ENCODE data around the gene MALT1.

DNA sequence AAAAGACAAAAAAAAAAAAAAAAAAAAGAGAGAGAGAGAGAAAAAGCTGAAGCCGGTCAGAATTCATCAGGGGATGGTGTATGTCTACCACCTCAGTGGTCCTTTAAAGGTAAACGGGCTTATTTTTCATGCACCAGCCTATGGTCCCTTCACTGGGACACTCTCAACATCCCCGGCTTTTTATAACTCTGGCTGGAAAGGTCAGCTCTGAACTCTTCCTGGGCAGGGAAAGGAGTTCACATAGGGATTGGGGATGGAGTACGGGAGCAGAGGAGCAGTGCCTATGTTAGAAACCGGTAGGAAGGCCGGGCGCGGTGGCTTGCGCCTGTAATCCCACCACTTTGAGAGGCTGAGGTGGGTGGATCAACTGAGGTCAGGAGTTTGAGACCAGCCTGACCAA, 10.3 kb upstream of the MALT1 start:
- TF ChIP-seq TAF1 (IDR thresholded peaks at IDR 0.05; ENCODE audit: borderline replicate concordance, insufficient read depth, low read length), result no peak
- no peak for TF ChIP-seq SIN3A (IDR thresholded peaks at IDR 0.05; ENCODE audit: borderline replicate concordance, insufficient read depth, low read length)
- TF ChIP-seq POLR2AphosphoS5 (IDR thresholded peaks at IDR 0.05; ENCODE audit: low read depth, low read length), result no peak
- TF ChIP-seq, protein P1, sequence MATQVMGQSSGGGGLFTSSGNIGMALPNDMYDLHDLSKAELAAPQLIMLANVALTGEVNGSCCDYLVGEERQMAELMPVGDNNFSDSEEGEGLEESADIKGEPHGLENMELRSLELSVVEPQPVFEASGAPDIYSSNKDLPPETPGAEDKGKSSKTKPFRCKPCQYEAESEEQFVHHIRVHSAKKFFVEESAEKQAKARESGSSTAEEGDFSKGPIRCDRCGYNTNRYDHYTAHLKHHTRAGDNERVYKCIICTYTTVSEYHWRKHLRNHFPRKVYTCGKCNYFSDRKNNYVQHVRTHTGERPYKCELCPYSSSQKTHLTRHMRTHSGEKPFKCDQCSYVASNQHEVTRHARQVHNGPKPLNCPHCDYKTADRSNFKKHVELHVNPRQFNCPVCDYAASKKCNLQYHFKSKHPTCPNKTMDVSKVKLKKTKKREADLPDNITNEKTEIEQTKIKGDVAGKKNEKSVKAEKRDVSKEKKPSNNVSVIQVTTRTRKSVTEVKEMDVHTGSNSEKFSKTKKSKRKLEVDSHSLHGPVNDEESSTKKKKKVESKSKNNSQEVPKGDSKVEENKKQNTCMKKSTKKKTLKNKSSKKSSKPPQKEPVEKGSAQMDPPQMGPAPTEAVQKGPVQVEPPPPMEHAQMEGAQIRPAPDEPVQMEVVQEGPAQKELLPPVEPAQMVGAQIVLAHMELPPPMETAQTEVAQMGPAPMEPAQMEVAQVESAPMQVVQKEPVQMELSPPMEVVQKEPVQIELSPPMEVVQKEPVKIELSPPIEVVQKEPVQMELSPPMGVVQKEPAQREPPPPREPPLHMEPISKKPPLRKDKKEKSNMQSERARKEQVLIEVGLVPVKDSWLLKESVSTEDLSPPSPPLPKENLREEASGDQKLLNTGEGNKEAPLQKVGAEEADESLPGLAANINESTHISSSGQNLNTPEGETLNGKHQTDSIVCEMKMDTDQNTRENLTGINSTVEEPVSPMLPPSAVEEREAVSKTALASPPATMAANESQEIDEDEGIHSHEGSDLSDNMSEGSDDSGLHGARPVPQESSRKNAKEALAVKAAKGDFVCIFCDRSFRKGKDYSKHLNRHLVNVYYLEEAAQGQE (IDR thresholded peaks at IDR 0.05; ENCODE audit: insufficient read depth in 1 of 2, low read depth in 2 of 2, low read length in 2 of 2), result no peak
- TF ChIP-seq FOXP2 (optimal IDR thresholded peaks at IDR 0.05; ENCODE audit: borderline replicate concordance, extremely low read depth, extremely low read length, insufficient read depth), result no peak
